ENCODE results near the gene C1QTNF1.

The C1QTNF1 gene

DNA sequence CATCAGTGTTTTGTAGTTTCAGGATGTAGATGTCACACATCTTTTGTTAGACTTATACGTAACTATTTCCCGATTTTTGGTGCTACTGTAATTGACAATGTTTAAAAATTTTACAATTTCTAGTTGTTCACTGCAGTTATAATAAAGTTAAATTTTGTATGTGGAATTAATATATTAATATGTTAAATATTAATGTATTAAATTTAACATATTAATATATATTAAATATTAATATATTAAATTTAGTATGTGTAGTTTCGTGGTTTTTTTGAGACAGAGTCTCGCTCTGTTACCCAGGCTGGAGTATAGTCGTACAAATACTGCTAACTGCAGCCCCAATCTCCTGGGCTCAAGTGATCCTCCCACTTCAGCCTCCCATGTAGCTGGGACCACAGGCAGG, 38.6 kb upstream of the C1QTNF1 start:
- WGBS (ENCODE audit: insufficient coverage, insufficient read length), result no CpG with 5 or more reads among the region's 5 CpGs
- Histone ChIP-seq H3K4me1 (ENCODE audit: control insufficient read depth, insufficient read depth, low read length) (no peaks in the 10 kb centered on the region), H3K9me3 (ENCODE audit: control insufficient read depth, insufficient read depth, low read length) (no peaks in the 10 kb centered on the region), H3K36me3 (ENCODE audit: control insufficient read depth, insufficient read depth, low read length) (no peaks in the 10 kb centered on the region), H3K4me3 (ENCODE audit: low read length) (no peak overlapping the region), H3K27ac (ENCODE audit: low read length) (no peak overlapping the region), H3K27me3 (ENCODE audit: control insufficient read depth, insufficient read depth, low read length) (no peaks in the 10 kb centered on the region)
- no peak for DNase-seq (ENCODE audit: low read depth, low spot score)

DNA sequence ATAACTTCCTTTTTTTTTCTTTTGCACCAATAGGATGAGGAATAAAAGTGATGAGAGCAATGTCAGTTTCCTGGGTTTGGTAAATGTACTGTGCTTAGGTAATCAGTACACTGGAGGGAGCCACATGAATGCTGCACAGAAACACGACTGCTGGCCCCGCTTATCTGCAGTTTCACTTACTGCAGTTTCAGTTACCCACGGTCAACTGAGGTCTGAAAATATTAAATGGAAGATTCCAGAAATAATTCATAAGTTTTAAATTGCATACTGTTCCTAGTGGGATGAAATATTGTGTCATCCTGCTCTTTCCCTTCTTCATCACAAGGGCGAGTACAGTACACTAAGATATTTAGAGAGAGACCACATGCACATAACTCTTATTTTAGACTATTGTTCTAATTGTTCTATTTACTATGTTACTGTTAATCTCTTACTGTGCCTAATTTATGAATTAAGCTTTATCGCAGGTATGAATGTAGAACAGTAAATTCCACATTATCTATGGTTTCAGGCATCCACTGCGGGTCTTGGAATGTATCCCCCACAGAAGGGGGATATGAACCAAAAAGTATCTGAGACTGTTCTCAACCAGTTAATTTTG, 37.8 kb upstream of the C1QTNF1 start:
- Histone ChIP-seq H3K4me1 (ENCODE audit: control insufficient read depth, insufficient read depth, low read length) (no peaks in the 10 kb centered on the region), H3K9me3 (ENCODE audit: control insufficient read depth, insufficient read depth, low read length) (no peaks in the 10 kb centered on the region), H3K4me3 (ENCODE audit: low read length) (no peak overlapping the region), H3K27me3 (ENCODE audit: control insufficient read depth, insufficient read depth, low read length) (no peaks in the 10 kb centered on the region), H3K36me3 (ENCODE audit: control insufficient read depth, insufficient read depth, low read length) (no peaks in the 10 kb centered on the region), H3K27ac (ENCODE audit: low read length) (no peak overlapping the region)
- no peak for DNase-seq (ENCODE audit: low read depth, low spot score)
- no CpG with 5 or more reads among the region's 6 CpGs for WGBS (ENCODE audit: insufficient coverage, insufficient read length)

DNA sequence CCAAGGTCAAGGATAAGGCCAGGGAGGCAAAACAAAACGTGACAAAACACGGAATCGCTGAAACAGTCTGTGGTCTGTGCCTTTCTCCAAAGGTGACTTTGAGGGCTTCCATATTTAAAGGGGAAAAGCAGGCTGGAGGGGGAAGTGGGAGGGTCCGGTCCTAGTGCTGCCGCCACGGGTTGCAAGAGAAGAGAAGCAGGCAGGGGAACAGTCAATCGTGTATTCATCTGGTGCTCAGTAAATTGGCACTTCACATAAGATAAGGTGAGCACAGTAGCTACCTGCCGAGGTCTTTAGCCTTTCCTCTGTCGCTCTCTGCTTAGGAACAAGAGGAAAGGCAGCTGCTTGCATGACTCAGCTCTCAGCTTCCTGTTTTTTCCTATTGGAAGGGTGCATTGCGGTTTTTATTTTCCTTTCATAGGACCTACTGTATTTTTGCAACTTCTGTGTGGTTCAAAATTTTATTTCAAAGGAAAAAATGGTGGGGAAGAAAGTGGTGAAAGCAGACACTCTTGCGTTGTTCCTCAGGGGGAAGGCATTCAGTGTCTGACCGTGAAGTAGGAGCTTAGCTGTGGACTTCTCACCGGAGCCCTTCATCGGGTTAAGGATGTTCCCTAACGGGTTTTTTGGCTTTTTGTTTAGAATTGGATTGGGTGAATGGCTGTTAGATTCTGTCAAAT, 37.2 kb upstream of the C1QTNF1 start:
- H3K27me3 ChIP-seq (ENCODE audit: control insufficient read depth, insufficient read depth, low read length), result no peaks in the 10 kb centered on the region
- no peak overlapping the region for H3K27ac ChIP-seq (ENCODE audit: low read length)
- H3K9me3 ChIP-seq (ENCODE audit: control insufficient read depth, insufficient read depth, low read length), result no peaks in the 10 kb centered on the region
- WGBS (ENCODE audit: insufficient coverage, insufficient read length), result no CpG with 5 or more reads among the region's 15 CpGs
- no peak for DNase-seq (ENCODE audit: low read depth, low spot score)
- H3K36me3 ChIP-seq (ENCODE audit: control insufficient read depth, insufficient read depth, low read length), result no peaks in the 10 kb centered on the region
- H3K4me1 ChIP-seq (ENCODE audit: control insufficient read depth, insufficient read depth, low read length), result no peaks in the 10 kb centered on the region
- no peak overlapping the region for H3K4me3 ChIP-seq (ENCODE audit: low read length)

DNA sequence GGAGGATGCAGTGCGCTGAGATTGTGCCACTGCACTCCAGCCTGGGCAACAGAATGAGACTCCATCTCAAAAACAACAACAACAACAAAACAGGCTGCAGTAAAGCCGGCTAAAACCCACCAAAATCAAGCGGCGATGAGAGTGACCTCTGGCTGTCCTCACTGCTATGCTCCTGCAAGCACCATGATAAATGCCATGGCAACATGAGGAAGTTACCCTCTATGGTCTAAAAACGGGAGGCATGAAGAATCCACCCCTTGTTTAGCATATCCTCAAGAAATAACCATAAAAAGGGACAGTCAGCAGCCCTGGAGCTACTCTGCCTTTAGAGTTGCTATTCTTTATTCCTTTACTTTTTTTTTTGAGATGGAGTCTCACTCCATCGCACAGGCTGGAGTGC, 35.8 kb upstream of the C1QTNF1 start:
- H3K4me1 ChIP-seq (ENCODE audit: control insufficient read depth, insufficient read depth, low read length), result no peaks in the 10 kb centered on the region
- no peak for DNase-seq (ENCODE audit: low read depth, low spot score)
- no peaks in the 10 kb centered on the region for H3K9me3 ChIP-seq (ENCODE audit: control insufficient read depth, insufficient read depth, low read length)
- H3K27ac ChIP-seq (ENCODE audit: low read length), result no peak overlapping the region
- no peaks in the 10 kb centered on the region for H3K27me3 ChIP-seq (ENCODE audit: control insufficient read depth, insufficient read depth, low read length)
- H3K4me3 ChIP-seq (ENCODE audit: low read length), result no peak overlapping the region
- no peaks in the 10 kb centered on the region for H3K36me3 ChIP-seq (ENCODE audit: control insufficient read depth, insufficient read depth, low read length)
- WGBS (ENCODE audit: insufficient coverage, insufficient read length), result no CpG with 5 or more reads among the region's 6 CpGs

DNA sequence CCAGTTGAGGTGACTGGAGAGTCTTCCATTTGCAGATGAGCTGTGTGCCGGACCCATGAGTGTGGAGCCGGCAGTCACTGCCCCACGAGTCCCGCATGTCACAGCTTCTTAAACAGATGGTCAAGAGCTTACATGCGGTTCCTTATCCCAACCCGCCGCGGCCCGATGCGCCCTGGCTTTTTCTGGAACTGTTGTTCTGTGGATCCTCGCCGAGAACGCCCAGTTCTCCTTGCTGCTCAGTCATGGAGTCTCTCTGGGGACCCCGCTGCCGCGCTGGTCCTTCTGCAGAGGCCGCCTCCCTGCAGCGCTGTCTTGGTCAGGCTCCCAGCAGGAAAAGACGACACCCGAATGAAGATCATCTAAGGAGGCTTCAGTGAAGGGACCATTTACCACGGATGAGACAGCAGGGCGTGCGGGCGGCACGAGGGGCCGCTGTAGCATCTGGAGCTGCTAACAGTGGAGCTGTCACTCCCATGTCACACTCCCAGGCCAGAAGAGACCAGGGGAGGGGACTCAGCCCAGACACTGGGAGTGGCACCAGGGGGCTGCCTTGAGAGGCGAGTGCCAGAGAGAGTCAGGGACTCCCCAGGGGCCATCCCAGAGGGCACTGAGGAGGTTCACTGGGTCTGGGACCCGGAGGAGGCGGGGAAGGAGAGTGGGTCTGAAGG, 33.5 kb upstream of the C1QTNF1 start:
- H3K36me3 ChIP-seq (ENCODE audit: control insufficient read depth, insufficient read depth, low read length), result no peaks in the 10 kb centered on the region
- DNase-seq (ENCODE audit: low read depth, low spot score), result no peak
- H3K27ac ChIP-seq (ENCODE audit: low read length), result no peak overlapping the region
- no peaks in the 10 kb centered on the region for H3K4me1 ChIP-seq (ENCODE audit: control insufficient read depth, insufficient read depth, low read length)
- no peaks in the 10 kb centered on the region for H3K9me3 ChIP-seq (ENCODE audit: control insufficient read depth, insufficient read depth, low read length)
- H3K27me3 ChIP-seq (ENCODE audit: control insufficient read depth, insufficient read depth, low read length), result no peaks in the 10 kb centered on the region
- H3K4me3 ChIP-seq (ENCODE audit: low read length), result no peak overlapping the region
- no CpG with 5 or more reads among the region's 29 CpGs for WGBS (ENCODE audit: insufficient coverage, insufficient read length)

DNA sequence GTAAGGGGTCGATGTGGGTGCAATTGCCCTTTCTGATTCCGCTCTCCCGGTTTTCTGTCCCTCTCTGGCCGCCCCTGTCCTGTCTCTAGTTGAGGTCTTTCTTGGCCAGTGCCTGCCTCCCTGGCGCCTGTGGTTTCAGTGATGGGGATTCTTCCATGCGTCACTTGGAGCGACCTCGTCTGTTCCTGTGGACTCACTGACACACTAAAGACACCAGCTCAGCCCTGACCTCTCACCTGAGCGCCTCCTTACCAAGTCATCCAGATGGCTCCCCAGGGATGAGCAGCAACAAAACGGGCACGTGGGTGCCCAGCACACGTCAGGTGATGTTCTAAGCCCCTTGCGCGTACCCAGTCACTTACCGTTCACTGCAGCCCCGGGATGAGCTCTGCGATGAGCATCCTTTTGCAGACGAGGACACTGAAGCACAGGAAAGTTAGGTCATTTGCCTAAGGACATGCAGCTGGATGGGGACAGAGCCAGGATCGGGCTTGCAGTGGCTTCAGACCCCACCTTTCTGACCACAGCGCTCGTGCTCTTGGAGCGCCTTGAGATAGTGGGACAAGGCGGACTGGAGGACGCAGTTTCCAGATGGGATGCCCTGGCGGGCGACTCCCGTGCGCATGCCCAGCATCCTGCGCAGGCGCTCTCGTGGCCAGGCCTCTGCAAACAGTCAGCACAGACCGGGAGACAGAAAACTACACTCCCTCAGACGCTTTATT, 32.8 kb upstream of the C1QTNF1 start:
- Histone ChIP-seq H3K36me3 (ENCODE audit: control insufficient read depth, insufficient read depth, low read length) (no peaks in the 10 kb centered on the region), H3K9me3 (ENCODE audit: control insufficient read depth, insufficient read depth, low read length) (no peaks in the 10 kb centered on the region), H3K4me3 (ENCODE audit: low read length) (no peak overlapping the region), H3K4me1 (ENCODE audit: control insufficient read depth, insufficient read depth, low read length) (no peaks in the 10 kb centered on the region), H3K27me3 (ENCODE audit: control insufficient read depth, insufficient read depth, low read length) (no peaks in the 10 kb centered on the region), H3K27ac (ENCODE audit: low read length) (no peak overlapping the region)
- DNase-seq (ENCODE audit: low read depth, low spot score), result no peak
- no CpG with 5 or more reads among the region's 33 CpGs for WGBS (ENCODE audit: insufficient coverage, insufficient read length)

DNA sequence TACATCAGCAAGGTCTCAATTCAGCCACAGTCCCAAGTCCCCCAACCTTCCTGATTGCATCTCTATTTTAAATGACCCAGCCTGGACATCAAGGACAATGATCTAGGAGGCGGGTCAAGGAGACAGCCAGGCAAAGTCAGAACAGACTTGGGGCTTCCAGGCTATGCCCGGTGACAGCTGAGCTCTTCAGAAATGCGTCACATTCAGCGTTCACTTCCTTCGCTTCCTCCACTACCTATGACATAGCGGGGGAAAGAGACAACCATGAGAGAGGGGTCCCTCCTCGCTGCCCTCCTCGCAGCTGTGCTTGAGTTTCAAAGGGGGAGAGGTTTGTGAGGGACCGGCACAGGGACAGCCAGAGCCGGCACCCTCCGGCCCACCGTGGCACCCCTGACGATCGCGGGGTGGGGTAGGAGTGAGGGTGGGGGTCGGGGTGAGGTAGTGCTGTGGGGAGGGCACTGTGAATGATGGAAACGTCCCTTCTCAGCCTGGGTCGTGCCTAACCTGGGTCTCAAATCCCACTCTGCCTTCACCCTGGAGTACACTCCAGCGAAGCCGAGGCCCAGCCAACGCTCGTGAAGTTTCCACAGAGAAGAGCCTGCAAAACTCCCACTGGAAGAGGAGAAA, 31.9 kb upstream of the C1QTNF1 start:
- Histone ChIP-seq H3K4me1 (ENCODE audit: control insufficient read depth, insufficient read depth, low read length) (no peaks in the 10 kb centered on the region), H3K27me3 (ENCODE audit: control insufficient read depth, insufficient read depth, low read length) (no peaks in the 10 kb centered on the region), H3K4me3 (ENCODE audit: low read length) (no peak overlapping the region), H3K27ac (ENCODE audit: low read length) (no peak overlapping the region), H3K9me3 (ENCODE audit: control insufficient read depth, insufficient read depth, low read length) (no peaks in the 10 kb centered on the region), H3K36me3 (ENCODE audit: control insufficient read depth, insufficient read depth, low read length) (peaks cover 7% of the 10 kb centered on the region)
- WGBS (ENCODE audit: insufficient coverage, insufficient read length), result no CpG with 5 or more reads among the region's 22 CpGs
- DNase-seq (ENCODE audit: low read depth, low spot score), result no peak

DNA sequence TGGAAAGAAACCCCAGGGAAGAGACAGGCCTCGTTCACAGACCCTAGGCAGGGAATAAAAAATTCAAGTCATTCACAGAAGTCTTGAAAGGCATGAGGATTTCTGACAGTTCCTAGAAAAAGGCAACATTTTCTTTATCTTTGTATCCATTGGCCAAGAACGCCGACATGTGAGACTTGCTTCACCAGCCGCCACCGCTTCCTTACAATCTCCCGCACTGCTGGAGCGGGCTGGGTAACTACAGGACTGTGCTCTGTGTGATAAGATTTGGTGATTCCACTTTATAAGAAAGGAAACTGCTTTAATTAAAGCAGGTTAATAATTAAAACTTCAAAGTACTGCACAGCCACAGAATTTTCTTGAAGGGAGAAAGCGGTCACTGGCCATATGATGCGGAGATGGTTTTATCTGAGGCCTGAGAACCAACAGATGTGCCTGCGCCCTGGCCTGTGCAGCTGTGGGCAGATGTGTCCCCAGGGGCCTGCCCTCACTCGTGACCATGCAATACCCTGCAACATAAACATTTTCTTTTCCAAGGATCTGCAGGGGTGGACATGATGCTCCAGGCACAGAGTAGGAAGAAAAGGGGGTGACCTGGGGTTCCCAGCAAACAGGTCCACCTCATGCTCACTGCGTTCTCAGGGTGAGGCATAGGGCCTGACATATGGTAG, 31.3 kb upstream of the C1QTNF1 start:
- WGBS (ENCODE audit: insufficient coverage, insufficient read length), result no CpG with 5 or more reads among the region's 12 CpGs
- no peaks in the 10 kb centered on the region for H3K9me3 ChIP-seq (ENCODE audit: control insufficient read depth, insufficient read depth, low read length)
- H3K4me3 ChIP-seq (ENCODE audit: low read length), result no peak overlapping the region
- H3K27ac ChIP-seq (ENCODE audit: low read length), result no peak overlapping the region
- H3K27me3 ChIP-seq (ENCODE audit: control insufficient read depth, insufficient read depth, low read length), result no peaks in the 10 kb centered on the region
- H3K4me1 ChIP-seq (ENCODE audit: control insufficient read depth, insufficient read depth, low read length), result no peaks in the 10 kb centered on the region
- H3K36me3 ChIP-seq (ENCODE audit: control insufficient read depth, insufficient read depth, low read length), result peaks cover 7% of the 10 kb centered on the region
- no peak for DNase-seq (ENCODE audit: low read depth, low spot score)

DNA sequence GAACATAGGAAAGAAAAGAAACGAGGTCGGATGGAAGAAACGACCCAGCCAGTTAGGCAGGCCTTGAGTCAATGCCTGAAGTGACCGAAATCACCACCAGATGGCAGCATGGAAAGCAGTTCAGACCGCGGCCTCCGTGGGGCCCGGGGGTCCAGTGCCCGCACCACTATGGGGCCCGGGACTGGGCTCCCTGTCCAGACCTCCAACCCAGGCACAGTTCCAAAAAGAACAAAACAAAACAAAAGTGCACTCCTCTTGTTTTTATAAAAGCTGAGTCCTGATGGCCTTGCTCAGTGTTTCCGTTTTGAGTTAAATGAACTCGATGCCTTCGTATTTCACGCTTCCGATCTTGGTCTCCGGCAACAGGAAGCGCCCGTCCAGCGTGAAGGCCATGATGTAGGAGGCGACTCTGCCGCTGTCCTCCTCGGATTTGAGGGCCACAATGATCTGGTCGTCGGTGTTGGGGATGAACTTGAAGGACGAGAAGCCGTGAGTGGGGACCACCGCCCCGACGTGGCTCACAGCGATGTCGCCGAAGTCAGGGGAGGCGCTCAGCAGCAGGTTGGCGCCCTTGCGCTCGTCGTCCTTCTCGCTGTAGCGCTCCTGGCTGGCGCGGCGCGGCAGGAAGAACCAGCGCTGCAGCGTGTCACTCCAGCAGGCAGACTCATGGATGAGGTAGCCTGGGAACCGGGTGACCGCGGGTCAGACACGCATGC, 30.6 kb upstream of the C1QTNF1 start:
- Histone ChIP-seq H3K36me3 (ENCODE audit: control insufficient read depth, insufficient read depth, low read length) (peaks cover 7% of the 10 kb centered on the region), H3K4me1 (ENCODE audit: control insufficient read depth, insufficient read depth, low read length) (no peaks in the 10 kb centered on the region)
- DNase-seq (ENCODE audit: low read depth, low spot score), result no peak

More for the DNA sequence above, 30.6 kb upstream of the C1QTNF1 start:
- H3K27ac ChIP-seq (ENCODE audit: low read length), result no peak overlapping the region
- no CpG with 5 or more reads among the region's 49 CpGs for WGBS (ENCODE audit: insufficient coverage, insufficient read length)
- H3K27me3 ChIP-seq (ENCODE audit: control insufficient read depth, insufficient read depth, low read length), result no peaks in the 10 kb centered on the region
- H3K9me3 ChIP-seq (ENCODE audit: control insufficient read depth, insufficient read depth, low read length), result no peaks in the 10 kb centered on the region
- no peak overlapping the region for H3K4me3 ChIP-seq (ENCODE audit: low read length)
